Measurements from ENCODE around the gene SFRP4.

The SFRP4 gene

DNA sequence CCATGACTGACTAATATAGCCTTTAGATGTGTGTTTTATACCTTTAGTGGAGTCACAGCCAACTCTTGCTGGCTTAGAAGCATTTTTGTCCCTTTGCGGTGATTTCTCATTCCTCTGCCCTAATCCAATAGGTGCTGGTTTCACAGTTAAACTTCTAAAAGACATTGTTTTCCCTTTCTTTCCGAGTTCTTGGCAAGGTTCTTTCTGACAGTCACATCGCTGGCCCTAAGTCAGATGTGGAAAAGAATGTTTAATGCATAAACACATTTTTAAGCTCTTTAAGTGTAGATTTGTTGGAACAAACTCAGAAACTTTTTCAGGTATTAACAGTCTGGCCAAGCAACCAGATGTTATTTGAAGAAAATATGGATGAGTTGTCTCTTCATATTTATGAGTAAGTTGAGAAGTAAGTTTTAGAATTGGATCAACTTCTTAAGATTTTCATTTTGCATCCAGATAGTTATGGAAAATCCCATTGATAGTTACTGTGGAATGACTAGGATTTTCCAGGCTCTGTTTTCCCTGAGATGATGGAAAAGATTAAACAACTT is 7.9 kb upstream of the SFRP4 start:
- DNase-seq, result no peak

DNA sequence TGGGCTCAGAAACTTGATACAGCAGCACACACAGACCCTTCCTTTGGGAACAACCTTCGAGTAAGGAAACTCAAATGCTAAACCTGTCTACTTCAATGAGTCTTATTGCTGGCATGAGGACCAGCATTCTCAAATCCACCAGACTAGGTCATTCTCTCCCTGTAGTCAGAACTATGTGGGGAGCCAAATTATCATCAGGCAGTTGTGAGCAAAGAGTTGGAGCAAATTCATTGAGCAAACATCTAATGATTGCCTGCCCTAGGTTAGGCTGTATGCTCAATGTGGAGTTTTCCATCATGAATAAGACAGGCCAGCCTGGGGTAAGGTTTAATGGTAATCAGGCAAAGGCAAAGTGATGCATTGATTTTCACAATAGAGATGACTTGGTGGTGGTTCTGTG is 7.4 kb upstream of the SFRP4 start:
- no peak for DNase-seq

GRCh38 chr7:37921876-37922275 is 5.3 kb upstream of the SFRP4 start:
- no peak for DNase-seq

DNA sequence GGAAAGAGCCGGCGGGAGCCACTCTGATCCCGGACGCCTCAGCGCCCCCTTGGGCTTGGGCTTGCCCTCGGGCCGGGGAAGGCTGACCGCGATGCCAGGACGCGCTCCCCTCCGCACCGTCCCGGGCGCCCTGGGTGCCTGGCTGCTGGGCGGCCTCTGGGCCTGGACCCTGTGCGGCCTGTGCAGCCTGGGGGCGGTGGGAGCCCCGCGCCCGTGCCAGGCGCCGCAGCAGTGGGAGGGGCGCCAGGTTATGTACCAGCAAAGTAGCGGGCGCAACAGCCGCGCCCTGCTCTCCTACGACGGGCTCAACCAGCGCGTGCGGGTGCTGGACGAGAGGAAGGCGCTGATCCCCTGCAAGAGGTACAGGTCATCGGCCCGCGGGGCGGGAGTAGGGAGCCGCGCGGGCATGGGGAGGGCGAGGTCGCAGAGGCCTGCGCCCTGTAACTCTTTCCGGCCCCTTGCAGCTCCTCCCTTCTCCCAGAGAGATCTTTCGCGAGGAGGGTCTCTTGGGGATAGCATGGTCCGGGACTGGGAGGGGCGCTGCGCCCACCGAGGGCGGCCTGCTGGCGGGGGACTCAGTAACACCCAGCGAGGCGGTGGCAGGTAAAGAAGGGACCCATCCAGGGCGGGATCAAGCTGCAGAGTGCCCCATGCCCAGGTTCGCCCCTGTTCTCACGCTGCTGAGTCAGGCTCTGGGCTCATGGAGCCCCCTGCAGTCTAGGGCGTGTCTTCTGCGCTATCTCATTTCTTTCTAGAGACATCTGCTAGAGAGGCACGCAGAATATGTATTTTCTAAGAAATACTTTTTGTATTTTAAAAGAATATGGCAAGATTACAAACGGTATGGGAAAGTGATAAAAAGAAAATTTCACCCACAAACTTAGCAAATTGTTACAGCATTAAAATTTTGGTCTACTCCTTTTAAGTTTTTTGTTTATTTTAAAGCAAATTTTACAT is 4.5 kb upstream of the SFRP4 start:
- DNase-seq, result peak; percentile 31

DNA sequence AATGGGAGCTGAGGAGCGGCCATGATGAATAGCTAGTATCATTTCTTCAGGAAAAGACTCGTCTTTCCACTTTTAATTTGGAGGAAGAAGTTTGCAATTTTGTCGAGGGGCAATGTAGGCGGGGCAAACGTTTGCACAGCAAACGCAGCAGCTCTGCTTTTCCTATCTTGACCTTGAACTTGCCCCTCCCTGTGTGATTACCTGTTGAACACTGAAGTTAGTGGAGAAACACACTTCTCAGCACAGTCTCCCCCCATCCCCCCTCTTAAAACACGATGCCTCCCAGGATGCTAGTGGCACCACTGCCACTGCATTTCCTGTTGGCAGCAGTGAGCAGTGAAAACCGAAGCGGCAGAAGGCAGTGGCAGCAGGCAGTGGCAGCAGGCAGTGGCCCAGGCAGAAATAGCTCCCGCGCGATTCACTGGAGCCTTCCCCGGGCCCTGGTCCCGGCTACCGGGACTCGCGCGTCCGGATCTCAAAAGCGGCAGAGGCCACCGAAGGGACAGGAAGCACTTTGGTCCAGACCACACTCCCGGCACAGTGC is 3.8 kb upstream of the SFRP4 start, which contains the start of gene EPDR1:
EPDR1 (plus strand) TSS at position 336 of the 544 bp plus-strand sequence. CDS start 300 bp downstream, outside the sequence.
- DNase-seq, result peak; percentile 72

DNA sequence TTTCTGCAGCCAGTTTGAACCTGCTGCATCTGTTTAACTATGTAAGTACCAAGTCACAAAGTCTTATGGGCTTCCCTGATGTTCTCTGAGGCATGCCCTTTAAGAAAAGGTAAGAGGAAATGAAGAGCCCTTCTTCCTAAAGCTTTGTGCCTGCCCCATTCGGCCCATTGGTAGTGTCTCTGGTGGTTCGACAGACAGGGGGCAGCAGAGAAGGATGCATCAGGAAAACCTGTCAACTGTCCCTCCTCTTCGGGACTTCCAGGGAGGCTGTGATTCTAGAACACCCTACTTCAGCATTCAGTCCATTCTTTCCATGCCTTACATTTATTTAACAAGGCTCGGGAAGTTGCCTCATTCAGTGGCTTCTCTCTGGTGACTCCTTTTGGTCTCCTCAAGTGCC is 1.9 kb upstream of the SFRP4 start:
- peak; percentile 2 for DNase-seq

- DNase-seq, result no peak
Observed at GRCh38 chr7:37916017-37916672, 472 bp downstream of the SFRP4 start.

DNA sequence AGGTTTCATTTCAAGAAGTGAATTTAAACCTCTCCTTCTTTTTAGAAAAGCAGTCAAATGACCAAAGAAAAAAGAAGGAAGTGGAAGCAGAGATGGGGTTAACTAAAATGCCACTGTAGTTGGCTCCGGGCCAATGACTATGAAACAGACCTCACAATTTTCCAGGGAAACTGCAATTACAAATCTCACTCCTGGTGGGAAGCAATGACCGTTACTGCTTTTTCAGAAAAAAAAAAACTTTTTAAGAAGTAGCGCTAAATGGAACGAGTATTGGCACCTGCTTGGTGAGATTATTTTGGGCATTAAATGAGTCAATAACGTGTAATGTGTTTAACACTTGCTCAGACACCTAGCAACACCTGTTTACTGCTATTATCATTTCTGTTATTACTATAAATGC is 1.2 kb downstream of the SFRP4 start:
- DNase-seq, result peak; percentile 4

DNA sequence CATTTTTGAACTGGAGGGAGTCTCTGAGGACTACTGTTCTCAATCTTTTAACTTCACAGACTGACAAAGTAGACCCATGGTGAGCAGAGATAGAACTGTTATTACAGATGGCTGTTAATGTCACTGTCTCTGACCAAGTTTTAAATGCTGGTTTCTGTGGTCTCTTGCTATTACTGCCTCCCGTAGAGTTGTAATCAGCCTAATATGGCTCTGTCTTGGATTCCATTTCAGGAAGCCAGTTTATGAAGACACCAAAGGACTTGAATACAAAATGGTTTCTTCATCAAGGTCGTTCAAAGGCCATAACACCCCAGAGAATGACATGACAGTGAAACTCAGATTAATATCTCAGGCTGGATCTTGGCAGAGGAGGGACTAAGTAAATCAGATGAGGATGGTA is 3.9 kb downstream of the SFRP4 start:
- no peak for DNase-seq

DNA sequence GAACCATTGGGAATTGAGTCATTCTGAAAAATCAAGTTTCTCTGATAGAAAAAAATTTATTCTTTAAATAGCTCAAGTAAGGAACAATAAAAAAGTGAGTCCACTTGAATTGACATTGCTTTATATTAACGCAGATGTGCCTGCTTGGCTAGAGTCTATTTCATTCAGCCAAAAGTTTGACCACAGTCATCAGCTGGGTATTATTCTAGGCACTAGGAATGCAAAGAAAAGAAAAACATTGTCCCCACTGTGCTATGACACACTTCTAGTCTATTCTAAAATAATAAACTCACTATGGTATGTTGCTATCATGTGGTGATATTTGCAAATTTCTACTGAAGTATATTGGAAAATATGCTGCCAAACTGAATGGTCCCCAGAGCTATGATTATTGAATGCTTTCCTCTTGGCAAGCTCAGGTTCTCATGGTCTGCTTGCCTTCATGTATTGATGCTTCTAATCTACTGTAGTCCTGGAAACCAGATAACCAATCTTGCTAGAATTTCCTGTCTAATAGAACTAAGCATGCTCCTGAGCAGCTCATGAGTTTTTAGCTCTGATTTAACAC is 8.3 kb downstream of the SFRP4 start:
- no peak for DNase-seq

- no peak for DNase-seq
Observed at GRCh38 chr7:37901890-37902524, 14.6 kb downstream of the SFRP4 start.

GRCh38 chr7:37901236-37901827 is 15.3 kb downstream of the SFRP4 start:
- DNase-seq, result peak; percentile 13

DNA sequence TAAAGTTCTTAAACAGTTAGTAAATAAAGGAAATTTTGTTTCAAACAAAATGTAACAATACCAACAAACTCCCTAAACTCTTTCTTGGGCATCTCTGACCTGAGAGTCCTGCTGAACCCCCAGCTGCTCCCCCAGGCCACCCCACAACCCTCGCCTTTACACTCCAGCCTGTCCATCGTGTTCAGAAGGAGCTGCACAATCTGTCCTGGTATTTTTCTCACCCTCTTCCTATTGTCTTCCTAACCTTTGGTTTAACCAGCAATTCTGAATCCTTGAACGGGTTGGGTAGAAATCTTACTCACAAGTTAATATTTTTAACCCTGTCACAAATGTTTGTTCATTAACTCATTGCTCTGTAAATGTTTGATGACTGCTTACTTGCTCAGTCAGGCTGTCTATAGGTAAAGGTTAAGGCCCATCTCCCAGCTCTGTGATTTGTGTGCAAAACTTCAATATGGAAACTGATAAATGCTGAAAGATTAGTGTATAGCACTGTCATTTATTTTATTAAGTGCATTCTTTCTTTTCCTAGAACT is 16.8 kb downstream of the SFRP4 start:
- DNase-seq, result no peak

DNA sequence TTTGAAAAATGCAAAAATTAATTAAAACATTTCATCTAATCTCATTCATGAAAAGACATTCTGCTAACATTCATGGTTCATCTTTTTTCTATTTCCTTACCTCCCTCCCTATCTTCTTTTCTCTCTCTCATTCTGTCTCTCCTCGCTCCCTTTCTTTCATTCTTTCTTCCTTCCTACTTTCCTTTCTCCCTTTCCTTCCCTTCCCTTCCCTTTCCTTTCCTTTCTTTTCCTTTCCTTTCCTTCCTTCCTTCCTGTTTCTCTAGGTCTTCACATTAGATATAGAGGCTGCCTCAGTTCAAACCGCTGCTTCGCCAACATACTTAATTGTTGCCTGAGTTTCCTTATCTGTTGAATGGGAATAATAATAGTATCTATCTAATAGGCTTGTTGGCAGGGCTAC is 21.9 kb downstream of the SFRP4 start:
- no peak for DNase-seq

GRCh38 chr7:37893359-37893758 is 23.3 kb downstream of the SFRP4 start:
- DNase-seq, result no peak

DNA sequence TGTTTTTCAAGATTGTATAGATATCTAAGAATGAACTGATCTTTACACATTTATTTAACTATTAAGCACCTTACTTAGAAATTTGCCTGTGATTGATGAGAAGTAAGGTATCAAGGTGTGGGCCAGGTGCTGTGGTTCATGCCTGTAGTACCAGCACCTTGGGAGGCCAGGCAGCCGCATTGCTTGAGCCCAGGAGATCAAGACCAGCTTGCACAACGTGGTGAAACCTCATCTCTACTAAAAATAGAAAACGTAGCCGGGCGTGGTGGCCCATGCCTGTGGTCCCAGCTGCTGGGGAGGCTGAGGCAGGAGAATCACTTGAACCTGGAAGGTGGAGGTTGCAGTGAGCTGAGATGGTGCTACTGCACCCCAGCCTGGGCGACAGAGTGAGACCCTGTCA is 34.5 kb downstream of the SFRP4 start:
- no peak for DNase-seq

Data from activated CD4-positive, alpha-beta T cell treated with anti-CD3 and anti-CD28 coated beads, Interleukin-10, Interleukin-2, amounts not matched to agents 100 ng/mL and 50 ng/mL, durations not matched to agents 16 hours and 8 hours (primary cell).